Measurements from ENCODE around the gene ARHGAP42.
"Not testable (repeated sequence)": the region's sequence is repeated elsewhere in the genome, so short reads cannot be mapped to it uniquely, and the experiment has no call there.

The ARHGAP42 gene

GRCh38 chr11:100687054-100687629 lies at the start of gene ARHGAP42:
TSS of gene ARHGAP42 (plus strand) at chr11:100687288. CDS start at chr11:100687679, 391 bp downstream.
- DNase-seq (ENCODE audit: low read depth in 2 of 2, low spot score in 1 of 2): peak in 1 of 2 donors; percentile 2

DNA sequence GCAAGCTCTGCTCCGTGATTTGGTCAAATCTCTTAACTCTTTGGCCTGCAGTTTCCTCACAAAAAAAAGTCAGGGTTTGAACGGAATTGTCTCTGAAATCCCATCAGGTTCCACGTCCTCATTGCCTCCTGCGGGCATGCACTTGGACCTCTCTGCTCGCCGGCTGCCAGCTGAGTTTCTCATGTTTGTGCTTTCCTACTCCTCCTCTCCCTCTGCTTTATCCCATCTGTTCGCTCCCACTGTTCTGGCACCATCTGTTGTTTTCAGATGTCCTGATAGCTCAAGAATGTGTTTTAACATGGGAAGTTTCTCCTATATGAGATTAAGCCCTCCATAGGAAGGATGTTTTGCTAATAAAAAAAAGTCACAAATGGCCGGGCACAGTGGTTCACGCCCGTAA lies 49.4 kb upstream of the ARHGAP42 start:
- DNase-seq (ENCODE audit: low read depth in 2 of 2, low spot score in 1 of 2): no peak

DNA sequence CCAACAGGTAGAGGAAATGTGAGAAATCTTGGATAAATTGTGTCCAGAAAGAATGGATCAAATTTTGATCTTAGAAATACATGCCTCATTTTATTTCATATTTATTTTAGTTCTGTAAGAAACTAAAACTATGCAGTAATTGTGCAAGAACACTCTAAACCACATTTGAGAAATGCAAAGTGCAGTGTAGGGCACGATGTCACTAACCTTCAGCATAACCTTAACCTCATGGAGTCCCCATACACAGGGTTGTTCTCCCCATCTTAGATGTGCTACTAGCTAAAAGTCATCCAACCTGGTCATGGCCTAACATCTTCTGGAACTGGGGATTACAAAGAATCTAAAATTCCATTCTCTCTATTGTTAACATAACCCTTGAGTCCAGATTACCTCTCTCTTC lies 48.4 kb upstream of the ARHGAP42 start:
- DNase-seq (ENCODE audit: low read depth in 2 of 2, low spot score in 1 of 2): no peak

GRCh38 chr11:100639140-100639539 lies 47.9 kb upstream of the ARHGAP42 start:
- DNase-seq (ENCODE audit: low read depth in 2 of 2, low spot score in 1 of 2): no peak

DNA sequence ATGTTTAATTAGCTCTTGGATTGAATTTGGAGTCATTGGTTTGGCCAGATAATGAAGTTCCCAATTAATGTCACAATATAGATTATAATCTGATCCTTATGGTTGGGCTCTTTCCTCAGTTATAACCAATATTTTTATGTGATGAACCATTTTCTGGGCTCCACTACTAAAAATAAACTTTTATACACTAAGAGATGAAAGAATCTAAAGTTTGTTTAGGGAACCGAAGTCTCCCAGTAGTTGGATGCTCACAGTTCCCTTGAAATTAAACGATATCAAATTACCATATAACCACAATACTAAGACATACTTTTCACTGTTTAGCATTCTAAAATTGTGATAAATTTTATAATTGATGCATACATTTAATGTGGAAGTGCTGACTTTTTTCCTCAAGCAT lies 47.0 kb upstream of the ARHGAP42 start:
- DNase-seq (ENCODE audit: low read depth in 2 of 2, low spot score in 1 of 2): no peak

- DNase-seq (ENCODE audit: low read depth in 2 of 2, low spot score in 1 of 2): no peak
Measured at GRCh38 chr11:100640646-100641045, 46.4 kb upstream of the ARHGAP42 start.

GRCh38 chr11:100641456-100641855 lies 45.6 kb upstream of the ARHGAP42 start:
- no peak for DNase-seq (ENCODE audit: low read depth in 2 of 2, low spot score in 1 of 2)

- no peak for DNase-seq (ENCODE audit: low read depth in 2 of 2, low spot score in 1 of 2)
Measured at GRCh38 chr11:100646545-100646944, 40.5 kb upstream of the ARHGAP42 start.

DNA sequence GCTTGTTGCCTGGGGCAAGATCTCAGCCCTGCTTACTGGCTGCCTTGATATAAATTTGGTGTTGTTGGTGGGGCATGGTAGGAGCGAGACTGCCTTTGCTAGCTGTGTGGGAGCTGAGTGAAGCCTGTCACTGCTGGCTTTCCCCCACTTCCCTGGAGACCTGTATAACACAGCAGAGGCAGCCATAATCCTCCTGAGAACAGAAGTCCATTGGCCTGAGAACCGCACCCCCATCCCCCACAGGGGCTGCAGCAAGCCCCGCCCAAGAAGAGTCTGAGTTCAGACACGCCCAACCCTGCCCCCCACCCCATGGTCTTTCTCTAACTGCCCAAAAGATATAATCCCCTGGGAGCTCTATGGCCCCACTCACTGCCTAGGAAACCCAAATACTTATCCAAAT lies 39.2 kb upstream of the ARHGAP42 start:
- no peak for DNase-seq (ENCODE audit: low read depth in 2 of 2, low spot score in 1 of 2)

DNA sequence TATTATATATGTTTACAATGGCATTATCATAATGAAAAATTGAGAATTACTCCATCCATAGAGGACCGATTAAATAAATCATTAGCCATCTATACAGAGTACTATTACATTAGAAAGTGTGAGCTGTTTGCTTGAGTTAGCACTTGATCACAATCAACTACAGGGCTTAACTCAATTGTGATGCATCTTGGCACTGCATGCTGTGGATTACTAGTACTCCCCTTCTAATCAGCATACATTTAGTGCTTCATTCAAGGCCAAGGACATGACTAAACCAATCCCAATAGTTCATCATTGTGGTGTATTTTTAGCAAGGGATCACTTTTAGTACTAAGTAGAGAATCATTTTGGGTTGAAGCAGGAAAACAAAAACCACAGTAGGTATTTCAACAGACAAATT lies 23.5 kb upstream of the ARHGAP42 start:
- no peak for DNase-seq (ENCODE audit: low read depth in 2 of 2, low spot score in 1 of 2)

GRCh38 chr11:100663996-100664395 lies 23.1 kb upstream of the ARHGAP42 start:
- DNase-seq (ENCODE audit: low read depth in 2 of 2, low spot score in 1 of 2): no peak

GRCh38 chr11:100666816-100667215 lies 20.3 kb upstream of the ARHGAP42 start:
- DNase-seq (ENCODE audit: low read depth in 2 of 2, low spot score in 1 of 2): not testable (repeated sequence)

GRCh38 chr11:100667449-100667848 lies 19.6 kb upstream of the ARHGAP42 start:
- DNase-seq (ENCODE audit: low read depth in 2 of 2, low spot score in 1 of 2): no peak

GRCh38 chr11:100670140-100670539 lies 16.9 kb upstream of the ARHGAP42 start:
- DNase-seq (ENCODE audit: low read depth in 2 of 2, low spot score in 1 of 2): no peak

- DNase-seq (ENCODE audit: low read depth in 2 of 2, low spot score in 1 of 2): no peak
Measured at GRCh38 chr11:100671471-100671870, 15.6 kb upstream of the ARHGAP42 start.

GRCh38 chr11:100672498-100673033 lies 14.5 kb upstream of the ARHGAP42 start:
- DNase-seq (ENCODE audit: low read depth in 2 of 2, low spot score in 1 of 2): no peak

DNA sequence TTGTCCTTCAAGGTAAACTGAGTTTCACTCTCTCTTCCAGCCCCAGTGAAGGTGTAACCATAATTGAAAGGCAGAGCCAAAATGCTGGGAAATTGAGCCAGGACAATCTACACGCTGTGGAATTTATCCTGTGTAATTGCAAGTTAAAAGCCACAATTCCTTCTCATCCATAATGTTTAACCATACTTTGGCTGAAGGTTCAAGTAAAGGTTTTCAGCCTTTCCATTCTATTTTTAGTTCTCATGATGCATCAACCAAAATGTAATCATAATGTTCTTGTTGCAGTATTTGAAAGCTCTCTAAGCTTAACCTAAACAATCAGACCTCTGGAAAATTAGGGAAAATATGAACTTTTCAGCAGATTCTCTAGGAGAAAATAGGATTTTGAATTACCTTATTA lies 14.0 kb upstream of the ARHGAP42 start:
- no peak for DNase-seq (ENCODE audit: low read depth in 2 of 2, low spot score in 1 of 2)

- no peak for DNase-seq (ENCODE audit: low read depth in 2 of 2, low spot score in 1 of 2)
Measured at GRCh38 chr11:100674212-100674611, 12.9 kb upstream of the ARHGAP42 start.

DNA sequence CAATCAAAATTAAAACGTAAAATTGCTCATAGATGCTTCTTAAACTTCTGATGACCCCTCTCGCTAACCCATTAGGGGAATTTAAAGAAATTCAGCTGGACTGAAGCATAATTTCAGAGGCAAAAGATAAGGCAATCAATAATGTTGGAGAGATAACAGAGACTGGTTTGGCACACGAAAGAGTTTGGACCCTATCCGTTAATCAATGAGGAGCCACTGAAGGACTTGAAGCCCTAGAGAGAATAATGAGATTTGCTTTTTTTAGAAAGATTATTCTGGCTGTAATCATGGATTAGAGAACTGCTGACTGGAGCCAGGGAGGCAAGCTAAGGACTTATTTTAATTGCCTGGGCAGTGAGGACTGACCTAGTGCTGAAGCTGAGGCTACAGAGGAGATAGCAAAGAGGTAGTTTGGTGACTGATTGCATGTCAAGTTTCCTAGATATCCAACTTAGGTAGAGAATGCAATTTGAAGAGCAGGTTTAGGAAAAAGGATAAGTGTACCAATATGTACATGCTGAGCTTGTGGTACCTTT lies 11.9 kb upstream of the ARHGAP42 start:
- DNase-seq (ENCODE audit: low read depth in 2 of 2, low spot score in 1 of 2): no peak

GRCh38 chr11:100676901-100677300 lies 10.2 kb upstream of the ARHGAP42 start:
- no peak for DNase-seq (ENCODE audit: low read depth in 2 of 2, low spot score in 1 of 2)

DNA sequence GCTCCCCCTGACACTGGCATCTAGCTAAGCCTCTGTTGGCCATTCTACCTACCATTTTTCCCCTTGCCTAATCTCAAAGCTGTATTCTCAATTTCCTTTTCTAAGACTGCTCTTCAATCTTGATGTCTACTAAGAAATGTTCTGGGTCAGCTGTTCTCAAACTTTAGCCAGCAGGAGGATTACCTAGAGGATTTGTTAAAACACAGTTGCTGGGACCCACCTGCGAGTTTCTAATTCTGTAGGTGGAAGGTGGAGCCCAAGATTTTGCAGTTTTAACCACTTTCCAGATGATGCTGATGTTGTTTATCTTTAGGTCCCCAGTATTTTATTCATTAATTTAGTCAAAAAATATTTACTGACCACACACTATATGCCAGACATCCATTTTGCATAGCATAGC lies 9.3 kb upstream of the ARHGAP42 start:
- no peak for DNase-seq (ENCODE audit: low read depth in 2 of 2, low spot score in 1 of 2)

DNA sequence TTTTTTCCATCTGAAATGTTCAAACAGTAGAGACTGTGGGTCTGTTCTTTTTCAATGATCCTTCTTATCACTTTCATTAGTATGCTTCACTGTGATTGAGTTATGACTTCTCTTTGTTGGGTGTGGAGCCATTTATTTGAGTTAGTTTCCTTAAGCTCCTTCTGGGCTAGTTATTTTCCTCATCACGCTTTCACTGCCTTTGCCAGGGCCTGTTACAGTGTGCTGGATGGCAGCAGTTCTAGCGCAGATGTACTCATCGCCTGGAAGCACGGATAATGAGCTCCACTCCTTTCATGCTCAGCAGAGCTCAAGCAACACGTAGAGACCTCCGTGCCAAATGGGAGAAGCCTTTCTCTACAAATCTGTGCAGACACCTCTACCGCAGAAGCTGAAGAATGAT lies 7.0 kb upstream of the ARHGAP42 start:
- no peak for DNase-seq (ENCODE audit: low read depth in 2 of 2, low spot score in 1 of 2)

DNA sequence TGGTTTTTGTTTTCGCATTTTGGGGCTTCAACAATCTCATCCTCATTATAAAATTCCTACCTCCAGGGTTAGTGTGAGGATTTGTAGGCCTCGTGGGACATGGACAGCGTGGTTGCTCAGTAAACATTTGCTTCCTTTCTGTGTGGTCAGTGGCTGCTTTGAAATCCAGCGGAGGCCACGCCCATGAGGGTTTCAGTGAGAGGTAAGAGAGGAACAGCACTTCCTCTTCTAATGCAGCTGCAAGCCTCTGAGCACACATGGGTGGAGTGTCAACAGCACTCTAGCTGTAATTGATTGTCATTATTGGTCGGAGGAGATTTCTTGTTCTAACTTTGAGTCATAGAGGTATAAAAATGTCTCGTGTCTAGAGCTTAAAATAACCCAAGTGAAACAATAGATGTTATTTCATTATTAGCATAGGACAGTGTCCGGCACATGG lies 6.0 kb upstream of the ARHGAP42 start:
- no peak for DNase-seq (ENCODE audit: low read depth in 2 of 2, low spot score in 1 of 2)
